Spinal cord (tissue), 4 donors: ENCODE data around the gene BCKDK. TPM values are rescaled to one million over a fixed set of nuclear protein-coding genes. Genes with fewer than 3 reads are reported as not detected.

Experiments
- polyA plus RNA-seq, 2 donors: library from polyadenylated mRNA; unstranded; fragments of 120-200 nt; gene quantifications; one replicate each; pipeline ENCODE4 v1.2.1, GENCODE V29; 2013; ENCODE audit not compliant: insufficient read length in 2 of 2
- total RNA-seq, 2 donors: library from RNA; depleted of rRNA in 1 of 2; stranded (reverse); fragments of 120-200 nt in 1 of 2; fragments of >200 nt in 1 of 2; gene quantifications; one replicate each; pipeline versions ENCODE4 v1.2.3 to v1.2.4, GENCODE V29; 2013 to 2014

Gene BCKDK
- total and polyA plus RNA-seq, 4 donors, result 13.5 to 49.7 (median 37.3) TPM

Other genes starting within 250 kb of the BCKDK start
- gene BCL7C, start 214.3 kb upstream of the BCKDK start, total RNA-seq, result 10 to 100 TPM; 27.0 to 71.7 TPM
- 10 to 100 TPM; 39.7 to 48.2 TPM for gene BCL7C, start 214.3 kb upstream of the BCKDK start, polyA plus RNA-seq
- gene CTF1, start 211.8 kb upstream of the BCKDK start, total RNA-seq, result 1 to 10 TPM in 1 of 2 donors, under 1 TPM in 1; 0.79 to 2.1 TPM
- gene CTF1, start 211.8 kb upstream of the BCKDK start, polyA plus RNA-seq, result 1 to 10 TPM; 4.0 to 6.1 TPM
- gene FBXL19, start 184.8 kb upstream of the BCKDK start, total RNA-seq, result 10 to 100 TPM; 15.8 to 23.9 TPM
- 10 to 100 TPM; 86.4 to 90.1 TPM for gene FBXL19, start 184.8 kb upstream of the BCKDK start, polyA plus RNA-seq
- 10 to 100 TPM; 10.4 to 28.0 TPM for gene ORAI3, start 159.3 kb upstream of the BCKDK start, total RNA-seq
- 10 to 100 TPM; 13.9 to 15.5 TPM for gene ORAI3, start 159.3 kb upstream of the BCKDK start, polyA plus RNA-seq
- gene SETD1A, start 150.6 kb upstream of the BCKDK start, total RNA-seq, result 1 to 10 TPM; 2.3 to 5.0 TPM
- gene SETD1A, start 150.6 kb upstream of the BCKDK start, polyA plus RNA-seq, result 10 to 100 TPM; 16.7 to 17.4 TPM
- 10 to 100 TPM in 1 of 2 donors, 1 to 10 TPM in 1; 9.2 to 14.7 TPM for gene HSD3B7, start 123.2 kb upstream of the BCKDK start, total RNA-seq
- gene HSD3B7, start 123.2 kb upstream of the BCKDK start, polyA plus RNA-seq, result 1 to 10 TPM; 5.7 to 7.6 TPM
- 10 to 100 TPM; 16.0 to 46.5 TPM for gene STX1B, start 97.7 kb upstream of the BCKDK start, total RNA-seq
- 100 to 1,000 TPM; 116 to 130 TPM for gene STX1B, start 97.7 kb upstream of the BCKDK start, polyA plus RNA-seq
- 10 to 100 TPM; 28.6 to 45.2 TPM for gene STX4, start 74.8 kb upstream of the BCKDK start, total RNA-seq
- 10 to 100 TPM; 84.9 to 91.6 TPM for gene STX4, start 74.8 kb upstream of the BCKDK start, polyA plus RNA-seq
- 1 to 10 TPM; 4.9 to 5.8 TPM for gene ZNF668, start 34.1 kb upstream of the BCKDK start, total RNA-seq
- gene ZNF668, start 34.1 kb upstream of the BCKDK start, polyA plus RNA-seq, result 10 to 100 TPM; 12.6 TPM
- gene ZNF646, start 34.0 kb upstream of the BCKDK start, total RNA-seq, result 10 to 100 TPM in 1 of 2 donors, 1 to 10 TPM in 1; 5.9 to 14.4 TPM
- 10 to 100 TPM; 11.2 to 11.9 TPM for gene ZNF646, start 34.0 kb upstream of the BCKDK start, polyA plus RNA-seq
- 1 to 10 TPM; 2.0 to 9.8 TPM for gene PRSS53, start 19.4 kb upstream of the BCKDK start, total RNA-seq
- 1 to 10 TPM; 2.5 to 7.1 TPM for gene PRSS53, start 19.4 kb upstream of the BCKDK start, polyA plus RNA-seq
- gene VKORC1, start 13.6 kb upstream of the BCKDK start, total RNA-seq, result 100 to 1,000 TPM in 1 of 2 donors, 10 to 100 TPM in 1; 60.0 to 111 TPM
- 100 to 1,000 TPM in 1 of 2 donors, 10 to 100 TPM in 1; 66.5 to 107 TPM for gene VKORC1, start 13.6 kb upstream of the BCKDK start, polyA plus RNA-seq
- gene KAT8, start 9.3 kb downstream of the BCKDK start, total RNA-seq, result 10 to 100 TPM; 38.1 to 81.9 TPM
- 10 to 100 TPM; 54.7 to 69.7 TPM for gene KAT8, start 9.3 kb downstream of the BCKDK start, polyA plus RNA-seq
- gene PRSS8, start 27.3 kb downstream of the BCKDK start, total RNA-seq, result under 1 TPM; 0.10 to 0.94 TPM
- gene PRSS8, start 27.3 kb downstream of the BCKDK start, polyA plus RNA-seq, result 1 to 10 TPM in 1 of 2 donors, under 1 TPM in 1; 0.46 to 1.5 TPM
- 1 to 10 TPM; 1.4 to 2.8 TPM for gene PRSS36, start 41.7 kb downstream of the BCKDK start, total RNA-seq
- gene PRSS36, start 41.7 kb downstream of the BCKDK start, polyA plus RNA-seq, result 10 to 100 TPM; 10.5 TPM
- 10 to 100 TPM; 49.9 to 59.2 TPM for gene FUS, start 71.8 kb downstream of the BCKDK start, total RNA-seq
- 100 to 1,000 TPM; 554 to 673 TPM for gene FUS, start 71.8 kb downstream of the BCKDK start, polyA plus RNA-seq
- 10 to 100 TPM; 10.6 to 14.3 TPM for gene PYCARD, start 94.4 kb downstream of the BCKDK start, total RNA-seq
- 1 to 10 TPM; 6.8 to 7.6 TPM for gene PYCARD, start 94.4 kb downstream of the BCKDK start, polyA plus RNA-seq
- under 1 TPM; 0.22 to 0.50 TPM for gene TRIM72, start 105.7 kb downstream of the BCKDK start, total RNA-seq
- gene TRIM72, start 105.7 kb downstream of the BCKDK start, polyA plus RNA-seq, result 1 to 10 TPM in 1 of 2 donors, under 1 TPM in 1; 0.90 to 1.1 TPM
- 1 to 10 TPM in 1 of 2 donors, not detected in 1; 1.3 TPM for gene PYDC1, start 108.7 kb downstream of the BCKDK start, total RNA-seq
- 1 to 10 TPM in 1 of 2 donors, under 1 TPM in 1; 0.86 to 2.0 TPM for gene PYDC1, start 108.7 kb downstream of the BCKDK start, polyA plus RNA-seq
- 10 to 100 TPM in 1 of 2 donors, 1 to 10 TPM in 1; 5.4 to 10.0 TPM for gene ITGAM, start 151.6 kb downstream of the BCKDK start, total RNA-seq
- gene ITGAM, start 151.6 kb downstream of the BCKDK start, polyA plus RNA-seq, result 1 to 10 TPM; 4.2 to 5.6 TPM
- gene ITGAX, start 246.8 kb downstream of the BCKDK start, total RNA-seq, result 1 to 10 TPM; 2.8 to 7.2 TPM
- gene ITGAX, start 246.8 kb downstream of the BCKDK start, polyA plus RNA-seq, result 1 to 10 TPM; 7.0 to 9.3 TPM